Caco-2 (cell line): ENCODE measurements around the gene UPF2. TPM values are rescaled to one million over a fixed set of nuclear protein-coding genes. Genes with fewer than 3 reads are reported as not detected.

Source experiments
- BruUV-seq: library from RNA; stranded (reverse); fragments of 400-500 nt; replicated peaks from 2 replicates; lab custom pipeline; 2021; lab: Mats Ljungman, UMichigan
- CTCF ChIA-PET: fragments of 300-600 bp; sonication (Branson Sonifier 250); formaldehyde crosslinking; loops from one replicate; lab custom pipeline; 2022; ENCODE audit warnings: antibody characterized with exemption; lab: Charles Lee
- POLR2A ChIA-PET: fragments of 300-600 bp; sonication (Branson Sonifier 250); formaldehyde crosslinking; loops from one replicate; lab custom pipeline; 2022; ENCODE audit warnings: antibody characterized with exemption; lab: Charles Lee
- DNase-seq, 2 experiments: peaks; one replicate each; pipeline versions ENCODE4 v3.0.0 to v3.0.0-alpha.2; 2020 to 2022
- H3K27me3 ChIP-seq: replicated peaks from 2 replicates; pipeline ENCODE4 v1.6.0; 2011; ENCODE audit warnings: low read length; ENCODE audit not compliant: control insufficient read depth, insufficient read depth
- H3K36me3 ChIP-seq: 2 replicates; pipeline ENCODE4 v1.5.1; 2011; ENCODE audit warnings: low read length; ENCODE audit not compliant: control insufficient read depth, insufficient read depth
- H3K4me1 ChIP-seq: fragments of 250-450 bp; sonication (Bioruptor Pico); 2 replicates; pipeline ENCODE4 v1.5.1; 2020; ENCODE audit warnings: mild to moderate bottlenecking
- H3K4me3 ChIP-seq: 2 replicates; pipeline ENCODE4 v1.5.1; 2011; ENCODE audit warnings: low read depth, mild to moderate bottlenecking, control low read depth, low read length
- H3K9me3 ChIP-seq: fragments of 250-450 bp; sonication (Bioruptor Pico); 2 replicates; pipeline ENCODE4 v1.5.1; 2020; ENCODE audit warnings: mild to moderate bottlenecking, moderate library complexity
- H3K27ac Mint-ChIP-seq: one replicate; pipeline ENCODE4 v1.8.0; 2022; ENCODE audit warnings: mixed read lengths; ENCODE audit not compliant: unreplicated experiment
- H3K27me3 Mint-ChIP-seq: one replicate; pipeline ENCODE4 v1.8.0; 2022; ENCODE audit warnings: mixed read lengths; ENCODE audit not compliant: insufficient read depth, unreplicated experiment
- H3K36me3 Mint-ChIP-seq: one replicate; pipeline ENCODE4 v1.8.0; 2022; ENCODE audit warnings: mild to moderate bottlenecking, mixed read lengths; ENCODE audit not compliant: insufficient read depth, unreplicated experiment
- H3K4me1 Mint-ChIP-seq: one replicate; pipeline ENCODE4 v1.8.0; 2022; ENCODE audit warnings: low read depth, mixed read lengths; ENCODE audit not compliant: unreplicated experiment
- H3K4me3 Mint-ChIP-seq: one replicate; pipeline ENCODE4 v1.8.0; 2022; ENCODE audit warnings: mild to moderate bottlenecking, moderate library complexity, mixed read lengths; ENCODE audit not compliant: unreplicated experiment
- H3K9me3 Mint-ChIP-seq: one replicate; pipeline ENCODE4 v1.8.0; 2022; ENCODE audit warnings: mixed read lengths; ENCODE audit not compliant: unreplicated experiment
- intact Hi-C: fragments of 100-400 bp; cut with micrococcal nuclease; formaldehyde crosslinking; loops from one replicate; pipeline ENCODE4 v1.10.0; 2022; ENCODE audit not compliant: unreplicated experiment
- total RNA-seq: library from RNA; stranded (reverse); gene quantifications from 2 replicates; pipeline ENCODE4 v1.2.3, GENCODE V29; 2022
- TF ChIP-seq, protein P1 (sequence below), 2 experiments: fragments of 200-600 bp in 1 of 2; IDR thresholded peaks; 1 replicate in 1 of 2; 2 replicates in 1 of 2; pipeline versions ENCODE4 v1.5.1 to v1.8.0; 2011 to 2022; ENCODE audit warnings: antibody characterized with exemption in 1 of 2, control low read depth in 1 of 2, inconsistent platforms in 1 of 2, low read depth in 1 of 2, low read length in 1 of 2, mild to moderate bottlenecking in 1 of 2, moderate library complexity in 1 of 2; ENCODE audit not compliant: insufficient read depth in 1 of 2, severe bottlenecking in 1 of 2, unreplicated experiment in 1 of 2

UPF2 gene
- total RNA-seq, 1 experiment from 2014 or later = 40.6 TPM

DNA sequence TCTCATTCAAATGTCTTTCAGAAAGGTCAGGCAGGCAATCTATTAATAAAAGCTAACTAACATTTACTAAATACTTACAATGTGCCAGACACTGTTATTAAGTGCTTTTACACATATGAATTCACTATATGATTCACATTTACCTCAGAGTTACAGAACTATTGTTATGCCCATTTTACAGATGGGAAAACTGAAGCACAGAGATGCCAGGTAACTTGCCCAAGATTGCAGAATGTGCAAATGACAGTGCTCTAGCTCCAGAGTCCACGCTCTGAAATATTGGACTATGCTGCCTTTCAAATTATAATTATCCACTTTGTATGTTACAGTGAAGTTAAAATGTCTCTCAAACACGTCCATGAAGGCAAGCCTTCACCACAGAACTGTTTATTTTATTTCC is 22.0 kb downstream of the UPF2 start:
- H3K4me3 Mint-ChIP-seq = no peak overlapping the region
- TF ChIP-seq, protein P1, sequence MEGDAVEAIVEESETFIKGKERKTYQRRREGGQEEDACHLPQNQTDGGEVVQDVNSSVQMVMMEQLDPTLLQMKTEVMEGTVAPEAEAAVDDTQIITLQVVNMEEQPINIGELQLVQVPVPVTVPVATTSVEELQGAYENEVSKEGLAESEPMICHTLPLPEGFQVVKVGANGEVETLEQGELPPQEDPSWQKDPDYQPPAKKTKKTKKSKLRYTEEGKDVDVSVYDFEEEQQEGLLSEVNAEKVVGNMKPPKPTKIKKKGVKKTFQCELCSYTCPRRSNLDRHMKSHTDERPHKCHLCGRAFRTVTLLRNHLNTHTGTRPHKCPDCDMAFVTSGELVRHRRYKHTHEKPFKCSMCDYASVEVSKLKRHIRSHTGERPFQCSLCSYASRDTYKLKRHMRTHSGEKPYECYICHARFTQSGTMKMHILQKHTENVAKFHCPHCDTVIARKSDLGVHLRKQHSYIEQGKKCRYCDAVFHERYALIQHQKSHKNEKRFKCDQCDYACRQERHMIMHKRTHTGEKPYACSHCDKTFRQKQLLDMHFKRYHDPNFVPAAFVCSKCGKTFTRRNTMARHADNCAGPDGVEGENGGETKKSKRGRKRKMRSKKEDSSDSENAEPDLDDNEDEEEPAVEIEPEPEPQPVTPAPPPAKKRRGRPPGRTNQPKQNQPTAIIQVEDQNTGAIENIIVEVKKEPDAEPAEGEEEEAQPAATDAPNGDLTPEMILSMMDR (IDR thresholded peaks at IDR 0.05; ENCODE audit: insufficient read depth in 1 of 2, low read depth in 1 of 2, low read length in 1 of 2, severe bottlenecking in 1 of 2, unreplicated experiment in 1 of 2) = no peak
- BruUV-seq = no TSS peak
- H3K27me3 Mint-ChIP-seq = no peaks in the 10 kb centered on the region
- H3K4me1 ChIP-seq = no peaks in the 10 kb centered on the region
- H3K27ac Mint-ChIP-seq = no peak overlapping the region
- intact Hi-C loops = no loop called here
- CTCF ChIA-PET = no interaction called here
- peaks cover 18% of the 10 kb centered on the region for H3K36me3 Mint-ChIP-seq
- 0 out of 2 replicates have a peak, but pooled peaks cover 3% of the 10 kb centered on the region for H3K36me3 ChIP-seq
- no peaks in the 10 kb centered on the region for H3K9me3 ChIP-seq
- no peaks in the 10 kb centered on the region for H3K4me1 Mint-ChIP-seq
- H3K27me3 ChIP-seq = no peaks in the 10 kb centered on the region
- H3K4me3 ChIP-seq = no peak overlapping the region
- DNase-seq = no peak
- POLR2A ChIA-PET = no interaction called here
- H3K9me3 Mint-ChIP-seq = no peaks in the 10 kb centered on the region

- TF ChIP-seq, protein P1 (IDR thresholded peaks at IDR 0.05; ENCODE audit: insufficient read depth in 1 of 2, low read depth in 1 of 2, low read length in 1 of 2, severe bottlenecking in 1 of 2, unreplicated experiment in 1 of 2) = no peak
- POLR2A ChIA-PET = no interaction called here
- CTCF ChIA-PET = no interaction called here
These were observed 23.2 kb downstream of the UPF2 start for GRCh38 chr10:12019283-12019971.

DNA sequence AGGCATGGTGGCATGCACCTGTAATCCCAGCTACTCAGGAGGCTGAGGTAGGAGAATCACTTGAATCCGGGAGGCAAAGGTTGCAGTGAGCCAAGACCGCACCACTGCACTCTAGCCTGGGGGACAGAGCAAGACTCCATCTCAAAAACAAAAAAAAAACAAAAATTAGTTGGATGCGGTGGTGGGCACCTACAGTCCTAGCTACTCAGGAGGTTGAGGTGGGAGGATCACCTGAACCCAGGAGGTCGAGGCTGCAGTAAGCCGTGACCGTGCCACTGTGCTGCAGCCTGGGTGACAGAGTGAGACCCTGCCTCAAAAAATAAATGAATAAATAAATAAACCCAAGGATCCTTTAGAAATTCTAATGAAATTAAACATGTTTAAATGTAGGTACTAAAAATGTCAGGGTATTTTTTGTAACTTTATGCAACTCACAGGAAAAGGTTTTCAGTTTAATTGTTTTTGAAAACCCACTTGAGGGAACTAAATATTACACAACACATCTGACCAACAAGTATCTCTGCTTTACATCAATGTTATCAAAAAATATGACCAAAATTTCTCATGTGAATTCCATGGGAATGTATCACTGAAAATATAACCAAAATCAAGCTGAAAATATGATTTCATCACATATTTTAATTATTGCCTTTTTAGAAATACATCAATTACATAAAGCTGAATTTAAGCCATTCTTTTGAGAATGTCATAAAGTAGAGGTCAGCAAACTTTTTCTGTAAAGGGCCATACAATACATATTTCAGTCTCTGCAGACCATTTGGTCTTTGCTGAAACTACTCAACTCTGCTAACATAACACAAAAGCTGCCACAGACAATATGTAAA is 23.9 kb downstream of the UPF2 start:
- Histone ChIP-seq H3K27me3 (no peaks in the 10 kb centered on the region), H3K4me1 (no peaks in the 10 kb centered on the region), H3K9me3 (no peaks in the 10 kb centered on the region), H3K4me3 (no peak overlapping the region), H3K36me3 (0 out of 2 replicates have a peak, but pooled peaks cover 1% of the 10 kb centered on the region)
- TF ChIP-seq, protein P1 (IDR thresholded peaks at IDR 0.05; ENCODE audit: insufficient read depth in 1 of 2, low read depth in 1 of 2, low read length in 1 of 2, severe bottlenecking in 1 of 2, unreplicated experiment in 1 of 2) = no peak
- peaks cover 30% of the 10 kb centered on the region for H3K36me3 Mint-ChIP-seq
- intact Hi-C loops = no loop called here
- no TSS peak for BruUV-seq
- H3K4me1 Mint-ChIP-seq = no peaks in the 10 kb centered on the region
- H3K9me3 Mint-ChIP-seq = no peaks in the 10 kb centered on the region
- H3K27ac Mint-ChIP-seq = no peak overlapping the region
- DNase-seq = no peak
- H3K4me3 Mint-ChIP-seq = no peak overlapping the region
- ChIA-PET POLR2A (no interaction called here), CTCF (no interaction called here)
- H3K27me3 Mint-ChIP-seq = no peaks in the 10 kb centered on the region

More at GRCh38 chr10:12019283-12019971, 23.2 kb downstream of the UPF2 start:
- H3K27me3 ChIP-seq = no peaks in the 10 kb centered on the region
- H3K4me3 ChIP-seq = no peak overlapping the region
- no peaks in the 10 kb centered on the region for H3K9me3 ChIP-seq
- no TSS peak for BruUV-seq
- no peaks in the 10 kb centered on the region for H3K27me3 Mint-ChIP-seq
- no peak overlapping the region for H3K4me3 Mint-ChIP-seq
- H3K36me3 Mint-ChIP-seq = peaks cover 27% of the 10 kb centered on the region
- no peaks in the 10 kb centered on the region for H3K4me1 ChIP-seq
- no peaks in the 10 kb centered on the region for H3K4me1 Mint-ChIP-seq
- intact Hi-C loops = no loop called here
- 0 out of 2 replicates have a peak, but pooled peaks cover 1% of the 10 kb centered on the region for H3K36me3 ChIP-seq
- no peak overlapping the region for H3K27ac Mint-ChIP-seq
- DNase-seq = no peak
- H3K9me3 Mint-ChIP-seq = no peaks in the 10 kb centered on the region
